CD4-positive, alpha-beta T cell treated with Interleukin-4 for 4 hours (primary cell): Measurements from ENCODE around the gene TMEM163.
"Not testable (repeated sequence)": the region's sequence is repeated elsewhere in the genome, so short reads cannot be mapped to it uniquely, and the experiment has no call there.

Experiments
- DNase-seq: peaks from one replicate; pipeline ENCODE4 v3.0.0-alpha.2; 2020

TMEM163 gene

GRCh38 chr2:134609924-134610513, 108.8 kb downstream of the TMEM163 start:
- DNase-seq, result no peak

GRCh38 chr2:134603966-134604365, 114.8 kb downstream of the TMEM163 start:
- DNase-seq, result no peak

GRCh38 chr2:134602666-134603065, 116.1 kb downstream of the TMEM163 start:
- DNase-seq, result no peak

- no peak for DNase-seq
Measured at GRCh38 chr2:134601264-134601663, 117.5 kb downstream of the TMEM163 start.

GRCh38 chr2:134600208-134600607, 118.6 kb downstream of the TMEM163 start:
- no peak for DNase-seq

- no peak for DNase-seq
Measured at GRCh38 chr2:134599236-134599635, 119.6 kb downstream of the TMEM163 start.

- DNase-seq, result no peak
Measured at GRCh38 chr2:134594399-134594798, 124.4 kb downstream of the TMEM163 start.

GRCh38 chr2:134593519-134593918, 125.3 kb downstream of the TMEM163 start:
- DNase-seq, result no peak

GRCh38 chr2:134592377-134592776, 126.4 kb downstream of the TMEM163 start:
- no peak for DNase-seq

- no peak for DNase-seq
Measured at GRCh38 chr2:134591526-134591925, 127.3 kb downstream of the TMEM163 start.

- no peak for DNase-seq
Measured at GRCh38 chr2:134590679-134591078, 128.1 kb downstream of the TMEM163 start.

- not testable (repeated sequence) for DNase-seq
Measured at GRCh38 chr2:134589171-134590083, 129.4 kb downstream of the TMEM163 start.

GRCh38 chr2:134588556-134588955, 130.2 kb downstream of the TMEM163 start:
- DNase-seq, result no peak

GRCh38 chr2:134586326-134586965, 132.4 kb downstream of the TMEM163 start:
- no peak for DNase-seq

- DNase-seq, result no peak
Measured at GRCh38 chr2:134583997-134584520, 134.7 kb downstream of the TMEM163 start.

- DNase-seq, result no peak
Measured at GRCh38 chr2:134583462-134583861, 135.3 kb downstream of the TMEM163 start.

GRCh38 chr2:134582547-134582899, 136.3 kb downstream of the TMEM163 start:
- DNase-seq, result no peak

GRCh38 chr2:134581877-134582546, 136.8 kb downstream of the TMEM163 start:
- no peak for DNase-seq

- no peak for DNase-seq
Measured at GRCh38 chr2:134578316-134578715, 140.5 kb downstream of the TMEM163 start.

GRCh38 chr2:134576478-134576877, 142.3 kb downstream of the TMEM163 start:
- DNase-seq, result no peak

- DNase-seq, result no peak
Measured at GRCh38 chr2:134575888-134576287, 142.9 kb downstream of the TMEM163 start.

GRCh38 chr2:134574611-134575330, 144.0 kb downstream of the TMEM163 start:
- no peak for DNase-seq
